HG03378 (cell line): Measurements from ENCODE around the gene NPC1.
"Not testable (repeated sequence)": the region's sequence is repeated elsewhere in the genome, so short reads cannot be mapped to it uniquely, and the experiment has no call there.

Experiments
- ATAC-seq: cut with Tn5 transposase; IDR thresholded peaks from one replicate; pipeline ENCODE4 v1.9.1; 2021; ENCODE audit warnings: mild to moderate bottlenecking, moderate library complexity; ENCODE audit not compliant: unreplicated experiment

Gene NPC1

GRCh38 chr18:23526501-23527063 is 59.7 kb downstream of the NPC1 start:
- ATAC-seq, result no peak

- ATAC-seq, result no peak
Observed at GRCh38 chr18:23524213-23524707, 62.0 kb downstream of the NPC1 start.

- no peak for ATAC-seq
Observed at GRCh38 chr18:23523429-23524212, 62.7 kb downstream of the NPC1 start.

GRCh38 chr18:23521907-23522306 is 64.4 kb downstream of the NPC1 start:
- ATAC-seq, result no peak

GRCh38 chr18:23521271-23521670 is 65.0 kb downstream of the NPC1 start:
- ATAC-seq, result no peak

GRCh38 chr18:23519734-23520133 is 66.6 kb downstream of the NPC1 start:
- no peak for ATAC-seq

GRCh38 chr18:23515911-23516546 is 70.3 kb downstream of the NPC1 start:
- ATAC-seq, result no peak

- no peak for ATAC-seq
Observed at GRCh38 chr18:23512641-23513040, 73.7 kb downstream of the NPC1 start.

- not testable (repeated sequence) for ATAC-seq
Observed at GRCh38 chr18:23512216-23512615, 74.1 kb downstream of the NPC1 start.

GRCh38 chr18:23510923-23511322 is 75.4 kb downstream of the NPC1 start:
- not testable (repeated sequence) for ATAC-seq

- no peak for ATAC-seq
Observed at GRCh38 chr18:23506393-23506792, 79.9 kb downstream of the NPC1 start.

- ATAC-seq, result peak; percentile 77
Observed at GRCh38 chr18:23504720-23505119, 81.6 kb downstream of the NPC1 start.

- no peak for ATAC-seq
Observed at GRCh38 chr18:23503963-23504344, 82.4 kb downstream of the NPC1 start.

- peak; percentile 41 for ATAC-seq
Observed at GRCh38 chr18:23503038-23503962, 83.0 kb downstream of the NPC1 start, which contains the start of gene RMC1. Gene RMC1 (plus strand): TSS chr18:23503511. CDS start chr18:23503619, 108 bp downstream.

GRCh38 chr18:23502516-23503037 is 83.7 kb downstream of the NPC1 start:
- ATAC-seq, result no peak

- ATAC-seq, result no peak
Observed at GRCh38 chr18:23501626-23502025, 84.7 kb downstream of the NPC1 start.

GRCh38 chr18:23499291-23499781 is 87.0 kb downstream of the NPC1 start:
- ATAC-seq, result no peak

GRCh38 chr18:23498877-23499276 is 87.4 kb downstream of the NPC1 start:
- peak; percentile 40 for ATAC-seq

- ATAC-seq, result no peak
Observed at GRCh38 chr18:23498117-23498516, 88.2 kb downstream of the NPC1 start.

- ATAC-seq, result no peak
Observed at GRCh38 chr18:23495723-23496440, 90.4 kb downstream of the NPC1 start.
